HepG2 (cell line): Measurements from ENCODE around the gene KLHL35.
"Not testable (repeated sequence)": the region's sequence is repeated elsewhere in the genome, so short reads cannot be mapped to it uniquely, and the experiment has no call there.

Experiments used
- CTCF ChIP-seq: sonication (generic); formaldehyde crosslinking; IDR thresholded peaks from 2 replicates; pipeline ENCODE4 v1.5.0; 2020; ENCODE audit warnings: mild to moderate bottlenecking, missing genetic modification reagents, moderate library complexity
- EZH2 ChIP-seq: conservative IDR thresholded peaks from 2 replicates; pipeline ENCODE4 v1.6.1; 2012; ENCODE audit warnings: mild to moderate bottlenecking, low read depth, low read length, moderate library complexity
- HNRNPK ChIP-seq: fragments of 200-400 bp; formaldehyde crosslinking; IDR thresholded peaks from 2 replicates; pipeline ENCODE4 v1.6.1; 2018; ENCODE audit warnings: low read length, low read depth, moderate library complexity, mild to moderate bottlenecking; ENCODE audit not compliant: poor library complexity, severe bottlenecking
- JUNB ChIP-seq: sonication (generic); formaldehyde crosslinking; IDR thresholded peaks from 2 replicates; pipeline ENCODE4 v1.8.0; 2022; ENCODE audit warnings: missing genetic modification reagents, mild to moderate bottlenecking, borderline replicate concordance
- MLX ChIP-seq: IDR thresholded peaks from 2 replicates; pipeline ENCODE4 v1.6.1; 2016
- RBFOX2 ChIP-seq: fragments of 200-400 bp; formaldehyde crosslinking; IDR thresholded peaks from 2 replicates; pipeline ENCODE4 v1.6.1; 2017; ENCODE audit warnings: low read depth, mild to moderate bottlenecking, low read length
- RBM39 ChIP-seq: fragments of 200-400 bp; formaldehyde crosslinking; IDR thresholded peaks from one replicate; pipeline ENCODE4 v1.6.1; 2018; ENCODE audit warnings: antibody characterized with exemption, mild to moderate bottlenecking, low read depth, low read length; ENCODE audit not compliant: poor library complexity, severe bottlenecking
- TRIM24 ChIP-seq: sonication (generic); formaldehyde crosslinking; IDR thresholded peaks from 2 replicates; pipeline ENCODE4 v1.8.0; 2022; ENCODE audit warnings: mild to moderate bottlenecking, missing genetic modification reagents
- ZFX ChIP-seq: sonication (generic); formaldehyde crosslinking; IDR thresholded peaks from 2 replicates; pipeline ENCODE4 v1.4.0; 2020; ENCODE audit warnings: mild to moderate bottlenecking, low read depth, missing genetic modification reagents, moderate library complexity
- ZNF331 ChIP-seq: sonication (generic); formaldehyde crosslinking; IDR thresholded peaks from 2 replicates; pipeline ENCODE4 v1.4.0; 2020; ENCODE audit warnings: missing genetic modification reagents
- ZSCAN30 ChIP-seq: sonication (generic); formaldehyde crosslinking; IDR thresholded peaks from 2 replicates; pipeline ENCODE4 v1.5.0; 2020; ENCODE audit warnings: mild to moderate bottlenecking, missing genetic modification reagents
- TF ChIP-seq, protein P1 (sequence below): IDR thresholded peaks from 2 replicates; pipeline ENCODE4 v1.6.1; 2012; ENCODE audit warnings: low read length, improper control_type of control experiment

GRCh38 chr11:75378776-75379175 lies 54.2 kb downstream of the KLHL35 start:
- TF ChIP-seq RBM39; RBFOX2; ZNF331 (CRISPR knock-in tag); MLX (CRISPR knock-in tag); EZH2; HNRNPK; ZSCAN30 (CRISPR knock-in tag); CTCF (CRISPR knock-in tag); ZFX (CRISPR knock-in tag); JUNB (CRISPR knock-in tag); TRIM24: not testable (repeated sequence)
- TF ChIP-seq, protein P1, sequence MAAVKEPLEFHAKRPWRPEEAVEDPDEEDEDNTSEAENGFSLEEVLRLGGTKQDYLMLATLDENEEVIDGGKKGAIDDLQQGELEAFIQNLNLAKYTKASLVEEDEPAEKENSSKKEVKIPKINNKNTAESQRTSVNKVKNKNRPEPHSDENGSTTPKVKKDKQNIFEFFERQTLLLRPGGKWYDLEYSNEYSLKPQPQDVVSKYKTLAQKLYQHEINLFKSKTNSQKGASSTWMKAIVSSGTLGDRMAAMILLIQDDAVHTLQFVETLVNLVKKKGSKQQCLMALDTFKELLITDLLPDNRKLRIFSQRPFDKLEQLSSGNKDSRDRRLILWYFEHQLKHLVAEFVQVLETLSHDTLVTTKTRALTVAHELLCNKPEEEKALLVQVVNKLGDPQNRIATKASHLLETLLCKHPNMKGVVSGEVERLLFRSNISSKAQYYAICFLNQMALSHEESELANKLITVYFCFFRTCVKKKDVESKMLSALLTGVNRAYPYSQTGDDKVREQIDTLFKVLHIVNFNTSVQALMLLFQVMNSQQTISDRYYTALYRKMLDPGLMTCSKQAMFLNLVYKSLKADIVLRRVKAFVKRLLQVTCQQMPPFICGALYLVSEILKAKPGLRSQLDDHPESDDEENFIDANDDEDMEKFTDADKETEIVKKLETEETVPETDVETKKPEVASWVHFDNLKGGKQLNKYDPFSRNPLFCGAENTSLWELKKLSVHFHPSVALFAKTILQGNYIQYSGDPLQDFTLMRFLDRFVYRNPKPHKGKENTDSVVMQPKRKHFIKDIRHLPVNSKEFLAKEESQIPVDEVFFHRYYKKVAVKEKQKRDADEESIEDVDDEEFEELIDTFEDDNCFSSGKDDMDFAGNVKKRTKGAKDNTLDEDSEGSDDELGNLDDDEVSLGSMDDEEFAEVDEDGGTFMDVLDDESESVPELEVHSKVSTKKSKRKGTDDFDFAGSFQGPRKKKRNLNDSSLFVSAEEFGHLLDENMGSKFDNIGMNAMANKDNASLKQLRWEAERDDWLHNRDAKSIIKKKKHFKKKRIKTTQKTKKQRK, result not testable (repeated sequence)
